NCI-H146 (cell line): ENCODE data around the gene SLC26A4.

Source experiments
- DNase-seq: peaks from one replicate; lab custom pipeline; 2025; lab: John Stamatoyannopoulos, UW

Gene SLC26A4

GRCh38 chr7:107746006-107746405 lies 85.4 kb downstream of the SLC26A4 start:
- no peak for DNase-seq

GRCh38 chr7:107751113-107751512 lies 90.5 kb downstream of the SLC26A4 start:
- no peak for DNase-seq

DNA sequence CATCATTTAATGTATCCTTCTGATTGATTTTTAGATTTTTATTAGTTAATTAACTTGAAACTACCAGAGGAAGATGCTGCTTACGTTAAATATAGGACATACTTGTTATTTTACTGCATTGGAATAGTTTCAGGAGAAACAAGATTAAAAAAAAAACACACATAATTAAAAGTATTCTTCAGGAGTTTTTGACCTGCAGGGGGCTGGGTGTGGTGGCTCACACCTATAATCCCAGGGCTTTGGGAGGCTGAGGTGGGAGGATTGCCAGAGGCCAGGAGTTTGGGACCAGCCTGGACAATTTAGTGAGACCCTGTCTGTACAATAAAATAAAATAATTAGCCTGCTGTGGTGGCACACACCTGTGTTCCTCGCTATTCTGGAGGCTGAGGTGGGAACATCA lies 94.0 kb downstream of the SLC26A4 start:
- no peak for DNase-seq

DNA sequence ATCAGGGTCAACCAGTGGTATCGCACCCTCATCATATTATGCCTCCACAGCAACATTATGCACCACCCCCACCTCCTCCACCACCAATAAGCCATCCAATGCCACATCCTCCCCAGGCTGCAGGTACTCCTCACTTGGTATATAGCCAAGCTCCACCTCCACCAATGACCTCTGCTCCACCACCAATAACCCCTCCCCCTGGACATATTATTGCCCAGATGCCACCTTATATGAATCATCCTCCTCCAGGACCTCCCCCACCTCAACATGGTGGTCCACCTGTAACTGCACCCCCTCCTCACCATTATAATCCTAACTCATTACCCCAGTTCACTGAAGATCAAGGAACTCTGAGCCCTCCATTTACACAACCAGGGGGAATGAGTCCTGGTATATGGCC lies 98.0 kb downstream of the SLC26A4 start:
- DNase-seq, result no peak

GRCh38 chr7:107767391-107767790 lies 106.8 kb downstream of the SLC26A4 start:
- no peak for DNase-seq
